ENCODE data around the gene RSPO3.

GRCh38 chr6:127212376-127212775, 93.9 kb downstream of the RSPO3 start:
- no peak for TF ChIP-seq ARNTL (CRISPR knock-in tag; IDR thresholded peaks at IDR 0.05; ENCODE audit: borderline replicate concordance, low read depth)
- no peak for TF ChIP-seq ESRRG (CRISPR knock-in tag; IDR thresholded peaks at IDR 0.05)
- TF ChIP-seq ZNF8 (CRISPR knock-in tag; IDR thresholded peaks at IDR 0.05): no peak
- no peak for TF ChIP-seq RARB (CRISPR knock-in tag; IDR thresholded peaks at IDR 0.05)
- no peak for TF ChIP-seq PATZ1 (CRISPR knock-in tag; IDR thresholded peaks at IDR 0.05; ENCODE audit: borderline replicate concordance)
- no peak for TF ChIP-seq ZNF565 (CRISPR knock-in tag; conservative IDR thresholded peaks at IDR 0.05; ENCODE audit: low read depth)
- no peak for TF ChIP-seq GLIS3 (CRISPR knock-in tag; IDR thresholded peaks at IDR 0.05)
- no peak for TF ChIP-seq TOX (CRISPR knock-in tag; IDR thresholded peaks at IDR 0.05; ENCODE audit: borderline replicate concordance)

Data from SK-N-SH treated with all-trans-retinoic acid at 6 μM for 48 hours (cell line).